ENCODE measurements around the gene ZFYVE1.

- TF ChIP-seq GABPA (IDR thresholded peaks at IDR 0.05; ENCODE audit: low read depth) (no peak), CTCF (IDR thresholded peaks at IDR 0.05) (no peak), NFIC (IDR thresholded peaks at IDR 0.05; ENCODE audit: borderline replicate concordance) (no peak), REST (IDR thresholded peaks at IDR 0.05; ENCODE audit: low read depth, low read length) (no peak), EP300 (IDR thresholded peaks at IDR 0.05; ENCODE audit: borderline replicate concordance in 1 of 2, low read depth in 1 of 2, low read length in 1 of 2) (no peak), MAX (IDR thresholded peaks at IDR 0.05; ENCODE audit: low read depth) (no peak), EZH2phosphoT487 (IDR thresholded peaks at IDR 0.05; ENCODE audit: borderline replicate concordance, low read depth) (no peak), NRF1 (IDR thresholded peaks at IDR 0.05; ENCODE audit: low read depth, low read length) (no peak), ELF1 (IDR thresholded peaks at IDR 0.05) (no peak), USF1 (IDR thresholded peaks at IDR 0.05; ENCODE audit: borderline replicate concordance, low read depth) (no peak)
Measured at GRCh38 chr14:72957213-72957612, 69.7 kb downstream of the ZFYVE1 start.

Measured in SK-N-SH (cell line).